A673 (cell line): Measurements from ENCODE around the gene MRTFA. TPM values are rescaled to one million over a fixed set of nuclear protein-coding genes. Genes with fewer than 3 reads are reported as not detected.

Experiments used
- BruUV-seq: library from RNA; stranded (reverse); fragments of 400-500 nt; replicated peaks from 2 replicates; lab custom pipeline; 2021; lab: Mats Ljungman, UMichigan
- CTCF ChIA-PET: fragments of 300-600 bp; sonication (Branson Sonifier 250); formaldehyde crosslinking; loops from one replicate; lab custom pipeline; 2022; ENCODE audit warnings: antibody characterized with exemption; lab: Charles Lee
- POLR2A ChIA-PET: fragments of 300-600 bp; sonication (Branson Sonifier 250); formaldehyde crosslinking; loops from one replicate; lab custom pipeline; 2022; ENCODE audit warnings: antibody characterized with exemption; ENCODE audit not compliant: low non-redundant PET; lab: Charles Lee
- DNase-seq: peaks from one replicate; pipeline ENCODE4 v3.0.0-alpha.2; 2015; ENCODE audit warnings: low spot score
- H3K27ac ChIP-seq: fragments of 200-600 bp; sonication (generic); 2 replicates; pipeline ENCODE4 v1.5.1; 2016; ENCODE audit warnings: mixed run types, low read depth, mild to moderate bottlenecking, mixed read lengths, antibody characterized with exemption, low read length; ENCODE audit not compliant: poor library complexity, severe bottlenecking
- H3K27me3 ChIP-seq: fragments of 200-600 bp; sonication (generic); replicated peaks from 2 replicates; pipeline ENCODE4 v1.6.1; 2017; ENCODE audit warnings: mixed run types, low read depth, mild to moderate bottlenecking, mixed read lengths, antibody characterized with exemption, low read length; ENCODE audit not compliant: insufficient read depth, poor library complexity
- H3K36me3 ChIP-seq: fragments of 200-600 bp; sonication (generic); 2 replicates; pipeline ENCODE4 v1.6.1; 2016; ENCODE audit warnings: mixed run types, mild to moderate bottlenecking, mixed read lengths, antibody characterized with exemption, low read length; ENCODE audit not compliant: insufficient read depth, poor library complexity, severe bottlenecking
- H3K4me1 ChIP-seq: fragments of 200-600 bp; sonication (generic); 2 replicates; pipeline ENCODE4 v1.6.1; 2017; ENCODE audit warnings: mixed run types, mild to moderate bottlenecking, mixed read lengths, antibody characterized with exemption, low read length; ENCODE audit not compliant: insufficient read depth, poor library complexity, severe bottlenecking
- H3K4me3 ChIP-seq: fragments of 200-600 bp; sonication (generic); 2 replicates; pipeline ENCODE4 v1.5.1; 2016; ENCODE audit warnings: low read depth, mixed run types, mild to moderate bottlenecking, mixed read lengths, low read length; ENCODE audit not compliant: poor library complexity, severe bottlenecking
- H3K9me3 ChIP-seq: fragments of 200-600 bp; sonication (generic); 2 replicates; pipeline ENCODE4 v1.6.1; 2016; ENCODE audit warnings: mixed run types, low read depth, mild to moderate bottlenecking, mixed read lengths, antibody characterized with exemption, low read length; ENCODE audit not compliant: poor library complexity, severe bottlenecking
- EZH2 ChIP-seq: fragments of 200-600 bp; sonication (generic); IDR thresholded peaks from 2 replicates; pipeline ENCODE4 v1.6.1; 2017; ENCODE audit warnings: borderline replicate concordance, low read depth, mild to moderate bottlenecking, mixed read lengths, antibody characterized with exemption, low read length; ENCODE audit not compliant: poor library complexity, severe bottlenecking
- intact Hi-C: fragments of 100-400 bp; cut with micrococcal nuclease; formaldehyde crosslinking; loops from one replicate; pipeline ENCODE4 v1.10.0; 2022; ENCODE audit not compliant: unreplicated experiment
- total RNA-seq: library from RNA; stranded (reverse); gene quantifications from 2 replicates; pipeline ENCODE4 v1.2.3, GENCODE V29; 2021
- TF ChIP-seq, protein P1 (sequence below): fragments of 300-800, 200-600 bp; sonication (generic); conservative IDR thresholded peaks from 2 replicates; pipeline ENCODE4 v1.5.1; 2017; ENCODE audit warnings: low read depth, mild to moderate bottlenecking, antibody characterized with exemption, low read length, moderate library complexity, mixed read lengths

MRTFA gene
- total RNA-seq, 1 experiment from 2014 or later = 35.8 TPM

DNA sequence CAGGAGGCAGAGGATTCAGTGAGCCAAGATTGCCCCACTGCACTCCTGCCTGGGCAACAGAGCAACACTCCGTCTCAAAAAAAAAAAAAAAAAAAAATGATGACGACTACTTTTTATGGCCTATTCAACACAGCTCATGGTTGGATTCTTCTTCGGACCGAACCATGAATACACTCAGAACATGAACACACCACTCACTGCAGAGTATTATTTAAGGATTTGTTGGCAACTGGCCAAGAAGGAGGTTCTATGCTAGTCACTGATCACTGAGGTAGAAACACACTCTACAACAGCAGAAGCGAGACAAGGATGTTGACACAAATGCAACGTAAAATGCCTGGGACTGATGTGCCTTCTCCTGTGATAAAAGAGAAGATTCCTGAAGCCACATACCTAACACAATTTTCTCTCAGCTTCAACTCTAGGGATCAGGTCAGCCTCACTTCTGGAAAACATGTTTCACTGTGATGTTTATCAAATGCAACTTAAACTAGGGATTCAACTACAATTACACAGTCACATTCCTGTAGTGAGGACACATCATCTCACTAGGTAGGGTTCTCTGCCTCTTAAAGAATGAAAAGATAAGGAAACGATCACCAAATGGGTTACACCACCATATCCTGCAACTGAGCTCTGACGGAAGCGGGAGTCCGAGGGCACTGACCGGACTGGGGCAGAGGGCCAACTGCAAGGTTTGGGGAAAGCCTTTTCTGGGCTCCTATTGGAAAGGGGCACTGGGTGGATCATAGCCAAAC is 183.6 kb downstream of the MRTFA start:
- H3K36me3 ChIP-seq = no peaks in the 10 kb centered on the region
- no peak overlapping the region for H3K27ac ChIP-seq
- intact Hi-C loops = no loop called here
- CTCF ChIA-PET = no interaction called here
- no TSS peak for BruUV-seq
- H3K4me1 ChIP-seq = peaks cover 15% of the 10 kb centered on the region
- peak; percentile 41 for DNase-seq
- H3K9me3 ChIP-seq = no peaks in the 10 kb centered on the region
- no peaks in the 10 kb centered on the region for H3K27me3 ChIP-seq
- TF ChIP-seq EZH2 = no peak
- TF ChIP-seq, protein P1, sequence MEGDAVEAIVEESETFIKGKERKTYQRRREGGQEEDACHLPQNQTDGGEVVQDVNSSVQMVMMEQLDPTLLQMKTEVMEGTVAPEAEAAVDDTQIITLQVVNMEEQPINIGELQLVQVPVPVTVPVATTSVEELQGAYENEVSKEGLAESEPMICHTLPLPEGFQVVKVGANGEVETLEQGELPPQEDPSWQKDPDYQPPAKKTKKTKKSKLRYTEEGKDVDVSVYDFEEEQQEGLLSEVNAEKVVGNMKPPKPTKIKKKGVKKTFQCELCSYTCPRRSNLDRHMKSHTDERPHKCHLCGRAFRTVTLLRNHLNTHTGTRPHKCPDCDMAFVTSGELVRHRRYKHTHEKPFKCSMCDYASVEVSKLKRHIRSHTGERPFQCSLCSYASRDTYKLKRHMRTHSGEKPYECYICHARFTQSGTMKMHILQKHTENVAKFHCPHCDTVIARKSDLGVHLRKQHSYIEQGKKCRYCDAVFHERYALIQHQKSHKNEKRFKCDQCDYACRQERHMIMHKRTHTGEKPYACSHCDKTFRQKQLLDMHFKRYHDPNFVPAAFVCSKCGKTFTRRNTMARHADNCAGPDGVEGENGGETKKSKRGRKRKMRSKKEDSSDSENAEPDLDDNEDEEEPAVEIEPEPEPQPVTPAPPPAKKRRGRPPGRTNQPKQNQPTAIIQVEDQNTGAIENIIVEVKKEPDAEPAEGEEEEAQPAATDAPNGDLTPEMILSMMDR = no peak
- no peak overlapping the region for H3K4me3 ChIP-seq
- POLR2A ChIA-PET = no interaction called here

DNA sequence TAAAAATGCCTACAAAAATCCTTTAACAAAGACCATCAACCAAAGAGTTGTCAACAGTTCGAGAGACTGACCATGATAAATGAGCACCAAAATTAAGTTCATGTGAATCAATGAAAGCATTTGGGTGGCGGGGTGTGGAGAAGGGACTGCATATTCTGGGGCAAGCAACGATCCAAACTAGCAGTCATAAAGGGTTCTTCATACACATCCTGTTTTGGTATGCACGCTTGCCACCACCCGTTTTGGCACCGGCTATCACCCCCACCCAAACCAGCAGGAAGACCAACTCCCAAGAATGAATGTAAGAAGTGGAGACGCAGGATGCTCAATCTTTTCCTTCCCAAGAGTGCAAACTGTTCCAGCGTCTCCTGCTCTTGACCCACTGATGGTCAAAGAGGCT is 185.3 kb downstream of the MRTFA start:
- Histone ChIP-seq H3K27me3 (no peaks in the 10 kb centered on the region), H3K9me3 (no peaks in the 10 kb centered on the region), H3K4me3 (no peak overlapping the region), H3K27ac (no peak overlapping the region), H3K36me3 (no peaks in the 10 kb centered on the region), H3K4me1 (peaks cover 18% of the 10 kb centered on the region)
- no TSS peak for BruUV-seq
- TF ChIP-seq, protein P1 = no peak
- TF ChIP-seq EZH2 = no peak
- CTCF ChIA-PET = no interaction called here
- POLR2A ChIA-PET = no interaction called here
- intact Hi-C loops = no loop called here
- DNase-seq = no peak

DNA sequence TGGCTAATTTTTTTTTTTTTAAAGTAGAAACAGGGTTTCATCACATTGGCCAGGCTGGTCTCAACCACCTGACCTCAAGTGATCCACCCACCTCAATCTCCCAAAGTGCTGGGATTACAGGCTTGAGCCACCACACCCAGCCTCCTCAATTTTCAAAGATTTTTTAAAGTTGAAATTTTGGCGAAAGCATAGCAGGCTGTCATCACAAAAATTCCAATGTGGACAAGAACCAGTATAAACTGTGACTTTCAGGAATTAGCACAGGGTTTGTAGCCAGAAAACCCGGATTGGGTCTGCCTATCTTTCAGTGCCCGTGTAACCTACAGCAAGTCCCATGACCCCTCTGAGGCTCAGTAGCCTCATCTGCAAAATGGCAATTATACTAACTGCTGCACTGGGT is 185.9 kb downstream of the MRTFA start:
- no peaks in the 10 kb centered on the region for H3K27me3 ChIP-seq
- BruUV-seq = no TSS peak
- ChIA-PET CTCF (no interaction called here), POLR2A (no interaction called here)
- TF ChIP-seq EZH2 = no peak
- no peaks in the 10 kb centered on the region for H3K9me3 ChIP-seq
- H3K27ac ChIP-seq = no peak overlapping the region
- H3K4me1 ChIP-seq = peaks cover 18% of the 10 kb centered on the region
- intact Hi-C loops = no loop called here
- no peaks in the 10 kb centered on the region for H3K36me3 ChIP-seq
- H3K4me3 ChIP-seq = no peak overlapping the region
- no peak for DNase-seq
